Measurements from ENCODE around the gene MCM6. TPM values are rescaled to one million over a fixed set of nuclear protein-coding genes. Genes with fewer than 3 reads are reported as not detected.

The MCM6 gene
- total RNA-seq = 10 to 100 TPM; 11.2 to 22.0 (median 13.8) TPM

- no peak for TF ChIP-seq CTCF (IDR thresholded peaks at IDR 0.05; ENCODE audit: low read depth)
Observed at GRCh38 chr2:135876066-135876711, at the start of gene MCM6. TSS of gene MCM6 (minus strand) at chr2:135876443. CDS start at chr2:135876365, 78 bp downstream.

- no peak for TF ChIP-seq CTCF (IDR thresholded peaks at IDR 0.05; ENCODE audit: low read depth)
Observed at GRCh38 chr2:135925571-135925970, 49.3 kb upstream of the MCM6 start.

GRCh38 chr2:135916207-135916606 is 40.0 kb upstream of the MCM6 start:
- TF ChIP-seq CTCF (IDR thresholded peaks at IDR 0.05; ENCODE audit: low read depth) = no peak

GRCh38 chr2:135914485-135914884 is 38.2 kb upstream of the MCM6 start:
- no peak for TF ChIP-seq CTCF (IDR thresholded peaks at IDR 0.05; ENCODE audit: low read depth)

GRCh38 chr2:135913727-135914365 is 37.6 kb upstream of the MCM6 start:
- no peak for TF ChIP-seq CTCF (IDR thresholded peaks at IDR 0.05; ENCODE audit: low read depth)

- TF ChIP-seq CTCF (IDR thresholded peaks at IDR 0.05; ENCODE audit: low read depth) = no peak
Observed at GRCh38 chr2:135909976-135910375, 33.7 kb upstream of the MCM6 start.

- TF ChIP-seq CTCF (IDR thresholded peaks at IDR 0.05; ENCODE audit: low read depth) = no peak
Observed at GRCh38 chr2:135905679-135906078, 29.4 kb upstream of the MCM6 start.

Measured in subcutaneous adipose tissue (tissue), 4 donors.